Measurements from ENCODE around the gene SLC17A1. TPM values are rescaled to one million over a fixed set of nuclear protein-coding genes. Genes with fewer than 3 reads are reported as not detected.

Gene SLC17A1
- total and polyA plus RNA-seq, 2 of the 13 experiments (the other 11 are each of a cell fraction or from before 2014, with no cell fraction given): 0.09 to 2.1 TPM

GRCh38 chr6:25831532-25832306 is at the start of gene SLC17A1 (continued):
- TF ChIP-seq ZBED4 (CRISPR knock-in tag; IDR thresholded peaks at IDR 0.05; ENCODE audit: borderline replicate concordance) (peak; percentile 33; the same call in 1 of the 2 replicates), MAFF (IDR thresholded peaks at IDR 0.05; ENCODE audit: low read depth, low read length) (no peak), HIVEP1 (CRISPR knock-in tag; IDR thresholded peaks at IDR 0.05) (no peak), ELF3 (CRISPR knock-in tag; IDR thresholded peaks at IDR 0.05) (0 out of 2 replicates have a peak, but pooled peaks have one; percentile 37), KLF9 (CRISPR knock-in tag; IDR thresholded peaks at IDR 0.05; ENCODE audit: low read depth) (no peak), HCFC1 (IDR thresholded peaks at IDR 0.05; ENCODE audit: low read depth, low read length) (no peak), YEATS2 (CRISPR knock-in tag; IDR thresholded peaks at IDR 0.05; ENCODE audit: borderline replicate concordance) (0 out of 2 replicates have a peak, but pooled peaks have one; percentile 9), PHF20 (CRISPR knock-in tag; IDR thresholded peaks at IDR 0.05) (no peak), BCL6 (CRISPR knock-in tag; IDR thresholded peaks at IDR 0.05) (peak; percentile 97), ARNT2 (CRISPR knock-in tag; IDR thresholded peaks at IDR 0.05; ENCODE audit: low read depth) (no peak), CBX2 (IDR thresholded peaks at IDR 0.05; ENCODE audit: low read depth, low read length) (no peak), CBX2 (CRISPR knock-in tag; IDR thresholded peaks at IDR 0.05; ENCODE audit: low read depth) (no peak), ZNF143 (CRISPR knock-in tag; IDR thresholded peaks at IDR 0.05) (no peak), AGO1 (IDR thresholded peaks at IDR 0.05; ENCODE audit: low read depth, low read length, poor library complexity, severe bottlenecking) (no peak), ZNF629 (CRISPR knock-in tag; conservative IDR thresholded peaks at IDR 0.05) (no peak), NFAT5 (CRISPR knock-in tag; IDR thresholded peaks at IDR 0.05) (no peak), ZNF510 (CRISPR knock-in tag; IDR thresholded peaks at IDR 0.05; ENCODE audit: low read depth) (no peak), ZBTB25 (CRISPR knock-in tag; IDR thresholded peaks at IDR 0.05) (no peak)

Data from HepG2 (cell line).